Fibroblast of the aortic adventitia (primary cell): Measurements from ENCODE around the gene WNK2. TPM values are rescaled to one million over a fixed set of nuclear protein-coding genes. Genes with fewer than 3 reads are reported as not detected.

ENCODE experiments used
- DNase-seq: peaks from one replicate; pipeline ENCODE4 v3.0.0-alpha.2; 2010; ENCODE audit warnings: low read depth
- H3K4me3 ChIP-seq: 2 replicates; pipeline ENCODE4 v1.5.1; 2011; ENCODE audit warnings: low read depth, mild to moderate bottlenecking, control low read depth, low read length, moderate library complexity
- total RNA-seq: library from RNA; depleted of rRNA; stranded (reverse); fragments of >200 nt; gene quantifications from 2 replicates; pipeline ENCODE4 v1.2.3, GENCODE V29; 2012; ENCODE audit warnings: low replicate concordance
- TF ChIP-seq, protein P1 (sequence below): IDR thresholded peaks from 2 replicates; pipeline ENCODE4 v1.5.1; 2011; ENCODE audit warnings: mild to moderate bottlenecking, low read length, control low read depth, inconsistent platforms; ENCODE audit not compliant: insufficient read depth

WNK2 gene
- total RNA-seq, 1 donor = not detected

- no peak for DNase-seq
- TF ChIP-seq, protein P1, sequence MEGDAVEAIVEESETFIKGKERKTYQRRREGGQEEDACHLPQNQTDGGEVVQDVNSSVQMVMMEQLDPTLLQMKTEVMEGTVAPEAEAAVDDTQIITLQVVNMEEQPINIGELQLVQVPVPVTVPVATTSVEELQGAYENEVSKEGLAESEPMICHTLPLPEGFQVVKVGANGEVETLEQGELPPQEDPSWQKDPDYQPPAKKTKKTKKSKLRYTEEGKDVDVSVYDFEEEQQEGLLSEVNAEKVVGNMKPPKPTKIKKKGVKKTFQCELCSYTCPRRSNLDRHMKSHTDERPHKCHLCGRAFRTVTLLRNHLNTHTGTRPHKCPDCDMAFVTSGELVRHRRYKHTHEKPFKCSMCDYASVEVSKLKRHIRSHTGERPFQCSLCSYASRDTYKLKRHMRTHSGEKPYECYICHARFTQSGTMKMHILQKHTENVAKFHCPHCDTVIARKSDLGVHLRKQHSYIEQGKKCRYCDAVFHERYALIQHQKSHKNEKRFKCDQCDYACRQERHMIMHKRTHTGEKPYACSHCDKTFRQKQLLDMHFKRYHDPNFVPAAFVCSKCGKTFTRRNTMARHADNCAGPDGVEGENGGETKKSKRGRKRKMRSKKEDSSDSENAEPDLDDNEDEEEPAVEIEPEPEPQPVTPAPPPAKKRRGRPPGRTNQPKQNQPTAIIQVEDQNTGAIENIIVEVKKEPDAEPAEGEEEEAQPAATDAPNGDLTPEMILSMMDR = no peak
- H3K4me3 ChIP-seq = no peak overlapping the region
Observed at GRCh38 chr9:93221044-93221443, 37.1 kb downstream of the WNK2 start.

DNA sequence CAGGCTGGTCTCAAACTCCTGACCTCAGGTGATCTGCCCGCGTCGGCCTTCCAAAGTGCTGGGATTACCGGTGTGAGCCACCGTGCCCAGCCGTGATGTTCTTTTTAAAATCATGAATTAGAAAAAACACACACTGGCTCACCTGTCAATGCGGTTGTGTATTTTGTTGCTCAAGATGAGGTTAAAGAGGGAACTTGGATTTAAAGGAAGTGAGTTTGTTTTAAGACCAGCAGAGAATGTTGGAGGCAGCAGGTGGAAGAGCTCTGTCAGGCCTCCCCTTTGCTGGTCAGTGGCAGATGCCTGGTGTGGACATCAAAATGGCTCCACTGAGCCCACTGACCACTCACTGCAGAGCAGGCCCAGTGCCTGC lies 38.9 kb downstream of the WNK2 start:
- TF ChIP-seq, protein P1 = no peak
- no peak for DNase-seq
- no peak overlapping the region for H3K4me3 ChIP-seq

- H3K4me3 ChIP-seq = no peak overlapping the region
- DNase-seq = peak; percentile 47
- TF ChIP-seq, protein P1 = no peak
Observed at GRCh38 chr9:93223260-93224180, 39.6 kb downstream of the WNK2 start.

GRCh38 chr9:93224591-93224990 lies 40.7 kb downstream of the WNK2 start:
- H3K4me3 ChIP-seq = no peak overlapping the region
- no peak for DNase-seq
- TF ChIP-seq, protein P1 = no peak

- DNase-seq = no peak
- TF ChIP-seq, protein P1 = no peak
- no peak overlapping the region for H3K4me3 ChIP-seq
Observed at GRCh38 chr9:93225417-93225816, 41.5 kb downstream of the WNK2 start.

- TF ChIP-seq, protein P1 = no peak
- H3K4me3 ChIP-seq = no peak overlapping the region
- DNase-seq = no peak
Observed at GRCh38 chr9:93225892-93226291, 42.0 kb downstream of the WNK2 start.
